Muscle of back (tissue), 11 donors: ENCODE measurements around the gene CTBP1. TPM values are rescaled to one million over a fixed set of nuclear protein-coding genes. Genes with fewer than 3 reads are reported as not detected.

Experiments used
- DNase-seq, 3 donors: peaks; one replicate each; pipeline versions ENCODE4 v3.0.0 to v3.0.0-alpha.2; 2013
- polyA plus RNA-seq, 10 donors: library from polyadenylated mRNA; unstranded; fragments of 120-200 nt; gene quantifications; one replicate each; pipeline ENCODE4 v1.2.1, GENCODE V29; 2013; ENCODE audit not compliant: insufficient read length in 10 of 10

Gene CTBP1
- polyA plus RNA-seq, 10 donors: 80.7 to 142 (median 95.1) TPM

GRCh38 chr4:1251773-1252066 lies 2.8 kb upstream of the CTBP1 start:
- no peak for DNase-seq

DNA sequence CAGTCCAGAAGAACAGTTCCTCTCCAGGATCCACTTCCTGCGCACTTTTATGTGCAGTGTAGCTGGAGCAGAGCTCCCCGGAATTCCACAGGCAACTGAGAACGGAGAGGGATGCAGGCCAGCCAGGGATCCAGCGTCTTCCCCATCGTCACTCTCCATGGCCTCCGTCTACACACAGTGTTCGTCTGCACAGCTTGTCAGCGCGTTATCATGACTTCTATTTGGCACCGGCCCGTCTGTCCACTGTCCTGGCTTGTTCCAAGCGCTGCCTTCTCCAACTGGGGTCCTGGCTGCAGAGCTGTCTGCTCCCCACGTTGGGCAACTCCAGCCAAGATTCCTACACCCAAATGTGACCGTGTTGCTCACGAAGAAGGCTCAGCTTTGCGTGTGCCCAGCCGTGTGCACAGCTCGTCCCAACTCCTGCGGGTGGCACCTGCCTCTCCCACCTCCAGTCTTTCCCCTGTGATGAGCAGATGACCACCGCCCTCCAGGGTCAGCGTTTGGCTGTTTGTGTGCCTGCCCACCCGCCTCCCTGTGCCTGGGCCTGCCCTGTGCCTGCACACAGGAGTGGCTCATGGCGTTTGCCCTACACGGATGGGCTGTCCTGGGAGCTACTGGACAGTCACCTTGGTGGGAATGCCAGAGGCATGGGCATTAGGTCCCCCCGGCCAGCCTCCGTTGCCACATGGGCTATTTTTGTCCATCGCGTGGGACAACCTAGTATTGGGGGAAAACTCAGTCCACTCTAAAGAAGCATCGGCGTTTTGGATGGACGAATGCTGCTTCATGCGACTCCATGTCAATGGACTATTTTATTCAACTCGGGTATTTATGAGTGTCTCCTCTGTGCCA lies 2.2 kb upstream of the CTBP1 start:
- no peak for DNase-seq

GRCh38 chr4:1250527-1250812 lies 1.5 kb upstream of the CTBP1 start:
- no peak for DNase-seq

- DNase-seq: peak in 2 of 3 donors; percentile 14 to 71
These were observed 999 bp upstream of the CTBP1 start for GRCh38 chr4:1249731-1250526.

DNA sequence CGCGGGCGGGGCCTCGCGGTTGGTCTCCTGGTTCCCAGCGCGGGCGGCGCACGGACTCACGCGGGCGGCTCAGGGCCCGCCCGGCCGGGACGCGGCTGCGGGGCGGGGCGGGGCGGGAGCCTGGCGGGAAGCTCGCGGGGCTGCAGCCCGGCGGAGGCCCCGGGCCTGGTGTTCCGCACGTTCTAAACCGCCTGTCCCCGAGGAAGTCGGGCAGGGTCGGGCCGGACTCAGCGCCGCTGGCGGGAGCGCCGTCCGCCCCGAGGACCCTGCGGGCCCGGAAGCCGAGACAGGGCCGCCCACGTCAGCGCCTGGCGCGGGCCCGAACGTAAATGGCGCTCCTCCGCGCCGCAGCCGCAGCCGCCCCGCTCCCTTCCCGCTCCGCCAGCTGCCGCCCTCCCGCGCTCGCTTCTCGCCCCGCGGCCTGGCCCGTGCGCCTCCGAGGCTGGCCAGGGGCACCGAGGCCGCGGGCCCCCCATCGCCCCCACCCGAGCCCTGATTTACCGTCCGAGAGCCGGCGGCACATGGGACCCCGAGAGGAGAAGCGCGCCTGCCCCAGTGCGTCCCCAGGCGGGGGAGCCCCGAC lies 309 bp upstream of the CTBP1 start:
- peak; percentile 93 to 96 (median 94) for DNase-seq

DNA sequence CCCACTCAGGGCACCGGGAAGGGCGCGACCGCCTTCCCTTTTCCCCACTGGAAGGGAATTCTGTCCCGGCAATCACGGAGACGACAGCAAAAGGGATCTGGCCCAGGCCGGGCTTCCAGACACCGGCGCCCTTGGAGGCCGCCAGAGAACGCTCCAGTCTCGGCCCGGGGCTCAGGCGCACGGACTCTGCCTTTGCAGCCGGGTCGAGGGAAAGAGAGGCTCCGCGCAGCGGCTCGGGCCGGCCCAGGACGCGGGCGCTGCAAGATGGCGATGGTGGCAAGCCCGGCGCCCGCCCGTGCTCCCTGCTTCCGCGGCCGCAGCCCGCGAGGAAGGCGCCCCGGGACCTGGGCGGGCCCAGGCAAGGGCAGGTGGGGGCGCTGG lies 1.1 kb downstream of the CTBP1 start:
- no peak for DNase-seq

GRCh38 chr4:1246901-1247863 lies 1.7 kb downstream of the CTBP1 start:
- peak in 1 of 3 donors; percentile 34 for DNase-seq

DNA sequence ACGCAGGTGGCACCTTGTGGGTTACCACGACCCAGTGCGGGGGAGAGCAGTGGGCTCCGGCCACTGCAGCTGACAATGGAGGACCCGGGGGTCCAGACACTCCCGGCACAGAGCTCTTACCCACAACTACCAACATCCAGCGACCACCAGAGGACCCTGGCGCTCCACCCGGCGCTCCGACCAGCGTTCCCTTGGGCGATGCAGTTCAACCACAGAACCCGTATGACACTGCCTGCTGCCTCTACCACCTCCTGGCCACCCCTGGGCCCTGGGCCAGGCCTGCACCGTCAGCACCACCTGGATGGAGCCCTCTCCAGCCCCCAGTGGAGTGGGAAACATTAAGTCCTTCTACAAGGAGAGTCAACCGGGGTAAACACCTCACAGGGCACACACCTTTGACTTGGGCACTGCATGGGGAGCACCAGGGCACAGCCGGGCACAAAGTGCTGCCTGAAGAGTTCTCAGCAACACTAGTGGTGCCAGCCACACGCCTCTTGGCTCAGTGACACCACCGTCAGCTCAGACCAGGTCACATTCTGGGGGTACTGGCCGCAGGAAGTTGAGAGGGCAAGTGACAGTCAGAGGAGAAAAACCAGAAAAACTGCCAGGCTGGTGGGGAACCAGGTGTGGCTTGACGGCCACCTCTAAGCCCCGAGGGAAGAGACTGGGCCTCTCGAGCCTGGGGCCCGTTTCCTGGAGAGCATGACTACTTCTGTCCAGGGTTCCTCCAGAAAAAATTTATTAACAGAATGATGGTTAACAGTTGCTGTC lies 2.6 kb downstream of the CTBP1 start:
- no peak for DNase-seq

GRCh38 chr4:1245481-1246051 lies 3.4 kb downstream of the CTBP1 start:
- no peak for DNase-seq

GRCh38 chr4:1244978-1245471 lies 3.9 kb downstream of the CTBP1 start:
- no peak for DNase-seq

- DNase-seq: no peak
These were observed 4.6 kb downstream of the CTBP1 start for GRCh38 chr4:1244081-1244977.

- peak in 1 of 3 donors; percentile 40 for DNase-seq
These were observed 5.4 kb downstream of the CTBP1 start for GRCh38 chr4:1243451-1244080.

GRCh38 chr4:1242506-1243450 lies 6.2 kb downstream of the CTBP1 start:
- no peak for DNase-seq

DNA sequence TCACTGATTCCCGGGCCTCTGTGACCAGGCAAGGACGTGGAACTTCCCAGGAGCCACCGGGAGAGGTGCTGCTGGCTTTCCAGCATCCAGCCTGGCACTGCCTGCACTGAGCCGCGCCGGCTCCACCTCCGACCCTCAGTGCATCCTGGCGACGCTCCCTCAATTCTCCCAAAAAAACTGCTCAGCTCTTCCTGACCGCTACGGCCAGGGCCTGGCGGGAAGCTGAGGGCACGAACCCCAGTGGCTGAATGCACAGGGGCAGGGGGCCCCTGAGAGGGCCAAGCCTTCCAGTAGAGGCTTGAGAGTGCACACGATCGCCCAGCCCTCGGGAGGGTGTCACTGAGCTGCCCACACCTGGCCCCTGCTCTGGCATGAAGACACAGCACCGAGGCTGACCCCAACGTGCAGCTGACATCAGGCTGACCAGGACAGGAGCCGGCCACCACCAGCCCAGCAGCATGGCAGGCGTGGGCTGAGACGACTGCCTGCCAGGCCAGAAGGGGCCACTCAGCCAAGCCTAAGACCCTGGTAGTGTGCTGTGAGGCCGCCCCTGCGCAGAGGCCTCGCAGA lies 6.9 kb downstream of the CTBP1 start:
- DNase-seq: no peak

DNA sequence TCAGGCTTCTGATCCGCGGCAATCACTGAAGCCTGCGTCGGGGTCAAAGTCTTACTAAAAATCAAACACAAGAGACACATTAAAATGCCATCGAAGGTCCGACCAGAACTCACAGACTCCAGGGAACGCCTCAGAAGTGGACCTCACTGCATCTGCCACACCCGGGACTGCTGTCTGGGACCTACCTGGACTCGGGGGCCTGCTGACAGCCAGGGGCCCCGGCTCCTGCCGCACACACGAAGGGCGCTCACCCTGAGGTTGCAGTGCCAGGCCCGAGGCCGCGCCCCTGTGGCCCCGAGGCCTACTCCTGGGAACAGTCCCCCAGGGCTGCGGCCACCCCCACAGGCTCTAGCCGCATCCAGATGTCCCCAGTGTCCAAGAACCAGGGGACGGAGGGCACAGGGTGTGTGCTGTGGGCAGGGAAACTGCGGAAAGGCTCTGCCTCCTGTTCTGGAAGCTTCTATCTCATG lies 7.4 kb downstream of the CTBP1 start:
- no peak for DNase-seq

- DNase-seq: no peak
These were observed 8.0 kb downstream of the CTBP1 start for GRCh38 chr4:1240721-1241465.

DNA sequence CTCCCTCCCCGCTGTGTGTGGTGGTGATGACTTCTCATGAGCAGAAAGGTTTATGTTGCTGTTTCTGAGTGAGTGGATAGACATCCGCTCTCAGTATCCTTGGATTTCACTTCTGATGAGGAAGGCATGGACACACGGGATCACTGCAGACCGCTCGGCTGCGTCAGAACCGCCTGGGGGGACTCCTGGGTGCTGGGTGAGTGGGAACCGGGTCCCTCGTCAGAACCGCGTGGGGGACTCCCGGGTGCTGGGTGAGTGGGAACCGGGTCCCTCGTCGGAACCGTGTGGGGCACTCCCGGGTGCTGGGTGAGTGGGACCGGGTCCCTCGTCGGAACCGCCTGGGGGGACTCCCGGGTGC lies 9.0 kb downstream of the CTBP1 start:
- DNase-seq: no peak
